NCI-H82 treated with DMSO at 0.1 percent for 48 hours (cell line): ENCODE measurements around the gene TMOD2.
A peak's percentile ranks its signal among the peaks of the same experiment; 100 is the strongest.
"Not testable (repeated sequence)": the region's sequence is repeated elsewhere in the genome, so short reads cannot be mapped to it uniquely, and the experiment has no call there.

Experiments used
- DNase-seq: peaks from one replicate; lab custom pipeline; 2025; ENCODE audit not compliant: unreplicated experiment; lab: John Stamatoyannopoulos, UW

The TMOD2 gene

DNA sequence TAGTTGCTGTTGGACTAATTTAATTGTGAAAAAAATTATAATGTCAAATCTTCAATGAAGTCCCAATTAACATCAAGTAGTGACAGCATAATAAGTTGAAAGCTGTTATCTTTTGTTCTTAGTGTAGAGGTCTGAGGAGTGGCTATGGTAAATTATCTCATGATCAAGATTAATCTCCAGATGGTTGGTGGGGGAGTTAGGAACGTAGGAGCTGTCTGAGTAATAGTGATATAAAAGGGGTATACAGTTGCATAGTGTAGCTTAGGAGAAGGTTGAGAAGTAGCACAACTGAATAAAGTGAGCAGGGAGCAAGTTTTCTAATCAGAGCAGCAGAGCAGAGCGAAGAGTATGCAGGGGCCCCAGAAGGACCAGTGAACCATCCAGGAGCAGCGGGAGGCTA lies 19.5 kb downstream of the TMOD2 start:
- DNase-seq, result peak; percentile 83

- DNase-seq, result no peak
Observed at GRCh38 chr15:51771773-51772172, 20.4 kb downstream of the TMOD2 start.

GRCh38 chr15:51774916-51775315 lies 23.5 kb downstream of the TMOD2 start:
- DNase-seq, result no peak

GRCh38 chr15:51775967-51776816 lies 24.8 kb downstream of the TMOD2 start:
- peak; percentile 43 for DNase-seq

DNA sequence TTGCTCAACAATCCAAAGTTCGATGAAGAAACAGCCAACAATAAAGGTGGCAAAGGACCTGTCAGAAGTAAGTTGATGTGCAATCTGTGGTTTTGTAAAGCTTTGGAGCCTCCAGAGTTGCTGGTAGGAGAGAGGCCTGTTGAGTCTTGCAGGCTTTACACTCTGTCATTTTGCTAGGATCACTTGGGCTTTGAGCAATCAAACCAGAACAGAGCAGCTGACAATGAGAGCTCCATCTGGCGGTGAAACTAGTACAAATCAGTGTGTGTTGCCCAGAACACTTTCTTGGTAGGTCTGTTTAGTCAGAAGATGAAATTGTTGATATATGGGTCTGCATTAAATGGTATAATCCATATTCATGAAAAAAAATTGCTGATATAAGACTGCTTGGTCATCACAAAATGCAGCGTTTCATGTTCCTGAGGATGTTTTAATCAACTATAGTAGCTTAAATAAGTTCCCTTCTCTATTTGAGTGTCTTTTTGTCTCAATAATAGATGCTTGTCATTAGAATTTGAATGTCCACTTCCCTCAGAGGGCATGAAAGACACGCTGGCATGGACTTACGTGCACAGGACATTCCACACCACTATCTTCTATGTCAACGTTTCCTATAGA lies 25.7 kb downstream of the TMOD2 start:
- peak; percentile 59 for DNase-seq

GRCh38 chr15:51780636-51781035 lies 29.2 kb downstream of the TMOD2 start:
- no peak for DNase-seq

DNA sequence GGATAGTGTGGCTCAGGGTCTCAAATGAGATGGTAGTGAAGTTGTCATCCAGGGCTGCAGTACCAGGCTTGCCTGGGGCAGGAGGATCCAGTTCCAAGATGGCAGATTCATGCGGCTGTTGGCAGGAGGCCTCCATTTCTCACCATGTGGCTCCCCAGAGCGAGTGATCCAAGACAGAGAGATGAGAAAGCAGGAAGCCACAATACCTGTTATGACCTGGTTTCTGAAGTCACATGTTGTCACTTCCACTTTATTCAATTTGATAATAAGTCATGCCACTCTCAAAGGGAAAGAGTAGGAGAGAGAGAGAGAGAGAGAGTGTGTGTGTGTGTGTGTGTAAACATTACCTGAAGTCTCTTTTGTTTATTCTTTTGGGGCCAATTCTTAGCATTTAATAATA lies 30.1 kb downstream of the TMOD2 start:
- DNase-seq, result no peak

GRCh38 chr15:51782357-51782896 lies 31.0 kb downstream of the TMOD2 start:
- no peak for DNase-seq

DNA sequence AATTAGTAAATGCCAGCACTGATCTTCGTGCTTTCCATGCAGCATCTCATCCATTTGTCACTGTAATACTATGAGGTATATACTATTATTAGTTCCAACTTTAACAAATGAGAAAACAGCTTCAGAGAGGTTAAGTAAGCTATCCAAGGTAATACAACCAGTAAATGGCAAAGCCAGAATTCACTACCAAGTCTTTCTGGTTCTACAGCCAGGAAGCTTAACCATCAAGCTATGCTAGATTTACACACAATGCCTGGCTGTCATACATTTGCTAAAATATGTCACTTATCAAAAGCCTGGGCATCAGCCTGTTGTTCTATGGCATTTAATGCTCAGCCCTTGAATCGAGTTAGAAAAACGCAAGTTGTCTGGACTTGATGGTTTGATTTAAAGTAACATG lies 32.6 kb downstream of the TMOD2 start:
- no peak for DNase-seq

- not testable (repeated sequence) for DNase-seq
Observed at GRCh38 chr15:51787130-51787529, 35.7 kb downstream of the TMOD2 start.

GRCh38 chr15:51792474-51792873 lies 41.1 kb downstream of the TMOD2 start:
- not testable (repeated sequence) for DNase-seq

- no peak for DNase-seq
Observed at GRCh38 chr15:51793521-51794305, 42.3 kb downstream of the TMOD2 start.

- no peak for DNase-seq
Observed at GRCh38 chr15:51796847-51797401, 45.5 kb downstream of the TMOD2 start.

- no peak for DNase-seq
Observed at GRCh38 chr15:51798281-51798680, 46.9 kb downstream of the TMOD2 start.

GRCh38 chr15:51799282-51800252 lies 48.2 kb downstream of the TMOD2 start:
- no peak for DNase-seq

GRCh38 chr15:51801391-51801835 lies 50.0 kb downstream of the TMOD2 start:
- DNase-seq, result peak; percentile 6

DNA sequence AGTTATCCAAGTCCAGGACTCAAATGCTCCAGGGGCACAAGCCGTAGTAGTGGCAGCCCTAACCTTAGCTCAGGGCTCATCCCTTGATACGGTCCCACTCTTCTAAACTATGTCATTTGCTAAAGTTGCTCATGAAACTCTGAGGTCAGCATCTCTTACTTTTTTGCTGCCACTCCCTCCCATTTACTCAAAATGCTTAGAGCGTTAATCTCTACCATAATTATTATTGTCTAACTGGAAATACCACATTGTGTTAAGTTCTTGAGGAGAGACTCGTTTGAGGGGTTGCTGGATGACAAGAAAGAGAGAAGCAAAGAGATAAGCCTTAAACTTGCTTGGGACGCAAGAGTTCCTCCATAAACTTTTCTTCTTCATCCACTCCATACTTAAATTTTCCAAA lies 51.2 kb downstream of the TMOD2 start:
- DNase-seq, result no peak

GRCh38 chr15:51803965-51804364 lies 52.6 kb downstream of the TMOD2 start:
- DNase-seq, result no peak

- no peak for DNase-seq
Observed at GRCh38 chr15:51806123-51806522, 54.7 kb downstream of the TMOD2 start.

DNA sequence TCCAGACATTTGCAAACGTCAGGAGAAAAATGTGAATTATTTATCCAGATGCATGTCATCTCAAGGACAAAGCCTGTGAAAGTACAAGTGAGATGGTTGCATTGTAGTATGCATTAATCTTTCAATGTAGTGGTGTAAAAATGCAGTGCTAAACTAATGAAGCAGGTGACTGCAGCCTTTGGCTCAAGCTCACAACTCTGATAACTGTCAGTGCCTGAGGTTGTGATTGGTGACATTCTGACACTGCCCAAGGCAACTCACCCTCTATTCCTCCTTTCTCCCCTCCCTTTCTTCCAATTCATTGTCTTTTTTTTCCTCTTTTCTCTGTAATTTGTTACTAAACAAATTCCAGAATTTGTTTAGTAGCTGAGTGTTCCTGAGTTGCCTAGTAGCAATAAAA lies 58.1 kb downstream of the TMOD2 start:
- no peak for DNase-seq
